Fibroblast of skin of scalp (primary cell): Measurements from ENCODE around the gene FANCC.
A peak's percentile ranks its signal among the peaks of the same experiment; 100 is the strongest.
"Not testable (repeated sequence)": the region's sequence is repeated elsewhere in the genome, so short reads cannot be mapped to it uniquely, and the experiment has no call there.

ENCODE experiments used
- DNase-seq: peaks from one replicate; pipeline ENCODE4 v3.0.0-alpha.2; 2013

Gene FANCC

GRCh38 chr9:95282332-95282731 is 35.2 kb downstream of the FANCC start:
- no peak for DNase-seq

GRCh38 chr9:95280745-95281144 is 36.8 kb downstream of the FANCC start:
- no peak for DNase-seq

- DNase-seq: no peak
Measured at GRCh38 chr9:95277509-95277908, 40.0 kb downstream of the FANCC start.

- no peak for DNase-seq
Measured at GRCh38 chr9:95276395-95276954, 41.0 kb downstream of the FANCC start.

- DNase-seq: not testable (repeated sequence)
Measured at GRCh38 chr9:95274160-95274559, 43.3 kb downstream of the FANCC start.

GRCh38 chr9:95273369-95274022 is 44.0 kb downstream of the FANCC start:
- DNase-seq: no peak

GRCh38 chr9:95272830-95273229 is 44.7 kb downstream of the FANCC start:
- DNase-seq: no peak

GRCh38 chr9:95270790-95271189 is 46.7 kb downstream of the FANCC start:
- DNase-seq: no peak

- peak; percentile 3 for DNase-seq
Measured at GRCh38 chr9:95269803-95270773, 47.4 kb downstream of the FANCC start.

- peak; percentile 29 for DNase-seq
Measured at GRCh38 chr9:95268681-95269080, 48.8 kb downstream of the FANCC start.

GRCh38 chr9:95266649-95267048 is 50.9 kb downstream of the FANCC start:
- no peak for DNase-seq

GRCh38 chr9:95265960-95266359 is 51.5 kb downstream of the FANCC start:
- DNase-seq: no peak

GRCh38 chr9:95264954-95265615 is 52.4 kb downstream of the FANCC start:
- DNase-seq: peak; percentile 40

- DNase-seq: peak; percentile 4
Measured at GRCh38 chr9:95261890-95262289, 55.6 kb downstream of the FANCC start.

- peak; percentile 14 for DNase-seq
Measured at GRCh38 chr9:95250462-95251221, 66.9 kb downstream of the FANCC start.

- no peak for DNase-seq
Measured at GRCh38 chr9:95249986-95250385, 67.5 kb downstream of the FANCC start.

GRCh38 chr9:95246547-95246946 is 71.0 kb downstream of the FANCC start:
- DNase-seq: no peak

GRCh38 chr9:95242613-95243012 is 74.9 kb downstream of the FANCC start:
- no peak for DNase-seq

- no peak for DNase-seq
Measured at GRCh38 chr9:95239071-95239470, 78.4 kb downstream of the FANCC start.

GRCh38 chr9:95237336-95237735 is 80.2 kb downstream of the FANCC start:
- DNase-seq: no peak

- no peak for DNase-seq
Measured at GRCh38 chr9:95230046-95230445, 87.5 kb downstream of the FANCC start.
